ENCODE data around the gene CRCP. TPM values are rescaled to one million over a fixed set of nuclear protein-coding genes. Genes with fewer than 3 reads are reported as not detected.

CRCP gene
- total and polyA plus RNA-seq, 10 of the 15 experiments (the other 5 are each of a cell fraction or from before 2014, with no cell fraction given), result 12.4 to 33.8 (median 29.1) TPM

DNA sequence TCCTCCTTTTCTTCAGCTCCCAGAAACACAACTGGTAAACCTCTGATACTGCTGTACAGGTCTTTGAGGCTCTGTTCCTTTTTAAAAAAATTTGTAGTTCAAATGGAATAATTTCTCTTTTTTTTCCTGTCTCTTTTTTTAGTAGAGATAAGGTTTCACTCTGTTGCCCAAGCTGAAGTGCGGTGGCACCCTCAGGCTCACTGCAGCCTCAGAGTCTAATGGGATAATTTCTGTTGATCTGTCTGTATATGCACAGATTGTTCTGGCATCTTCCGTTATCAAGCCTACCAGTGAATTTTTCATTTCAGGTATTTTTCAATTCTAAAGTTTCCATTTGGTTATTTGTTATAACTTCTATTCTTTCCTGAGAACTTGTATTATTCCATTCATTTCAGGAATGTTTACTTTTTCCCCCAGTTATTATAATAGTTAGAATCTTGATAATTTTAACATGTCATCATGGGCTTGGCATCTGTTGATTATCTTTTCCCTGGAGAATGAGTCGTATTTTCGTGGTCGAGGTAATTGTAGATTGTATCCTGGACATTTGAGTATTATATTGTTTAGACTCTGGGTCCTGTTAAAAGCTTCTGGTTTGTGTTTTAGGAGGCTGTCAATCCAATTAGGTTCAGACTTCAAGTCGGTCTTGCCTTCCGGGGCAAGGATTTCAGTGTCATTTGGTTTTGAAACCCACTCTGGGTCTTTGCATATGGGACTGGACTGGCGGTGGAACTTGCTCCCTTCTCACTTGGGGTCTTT lies 24.5 kb downstream of the CRCP start:
- FAIRE-seq, result no peak

More for the DNA sequence above, 24.5 kb downstream of the CRCP start:
- Histone ChIP-seq H3K36me3 (ENCODE audit: control insufficient read depth in 2 of 2, insufficient read depth in 2 of 2, low read length in 1 of 2) (peaks cover 5 to 23% of the 10 kb centered on the region in 2 experiments), H3K4me2 (ENCODE audit: control insufficient read depth, insufficient read depth) (no peak overlapping the region), H4K20me1 (ENCODE audit: control insufficient read depth, insufficient read depth) (no peaks in the 10 kb centered on the region), H3K27me3 (replicated peaks in 1 of 2; ENCODE audit: control insufficient read depth in 2 of 2, insufficient read depth in 2 of 2, low read length in 1 of 2) (no peaks in the 10 kb centered on the region), H3K4me1 (ENCODE audit: control insufficient read depth, insufficient read depth, low read length) (no peaks in the 10 kb centered on the region), H2AFZ (ENCODE audit: control insufficient read depth, low read depth, low read length) (no peak overlapping the region), H3K79me2 (ENCODE audit: control insufficient read depth, insufficient read depth, low read length) (no peaks in the 10 kb centered on the region), H3K27ac (ENCODE audit: control insufficient read depth, insufficient read depth) (no peak overlapping the region), H3K9ac (ENCODE audit: control insufficient read depth, insufficient read depth, low read length) (no peak overlapping the region), H3K9me3 (replicated peaks; ENCODE audit: control insufficient read depth, insufficient read depth, low read length) (no peaks in the 10 kb centered on the region), H3K4me3 (no peak overlapping the region)
- ChIA-PET POLR2A (interaction anchor here (0.6 to 0.7 kb wide), 2 partner anchors 10 to 84 kb away, joined by 3 read pairs; no protein-coding TSS in a partner anchor), RAD21 (ENCODE audit: unreplicated experiment) (interaction anchor here (0.7 kb wide), 1 partner anchor 110 kb away, joined by 3 read pairs; no protein-coding TSS in a partner anchor), CTCF (interaction anchor here (0.5 to 0.6 kb wide), 2 partner anchors 8 to 748 kb away, joined by 3 read pairs; no protein-coding TSS in a partner anchor), SMC1A (ENCODE audit: uncharacterized antibody, unreplicated experiment) (interaction anchor here (1.1 kb wide), 1 partner anchor 12 kb away, joined by 5 read pairs; no protein-coding TSS in a partner anchor)
- no peak for TF ChIP-seq KDM1A (IDR thresholded peaks at IDR 0.05; ENCODE audit: borderline replicate concordance)
- TF ChIP-seq CBX3 (IDR thresholded peaks at IDR 0.05; ENCODE audit: borderline replicate concordance, low read depth), result no peak
- TF ChIP-seq IKZF1 (conservative IDR thresholded peaks at IDR 0.05), result no peak
- TF ChIP-seq RAD21 (IDR thresholded peaks at IDR 0.05; ENCODE audit: insufficient read depth, low read depth, low read length), result no peak
- TF ChIP-seq POLR2AphosphoS5 (IDR thresholded peaks at IDR 0.05; ENCODE audit: low read length), result no peak
- TF ChIP-seq CHD4 (IDR thresholded peaks at IDR 0.05), result no peak
- no peak for TF ChIP-seq NR2F1 (conservative IDR thresholded peaks at IDR 0.05)
- TF ChIP-seq NKRF (conservative IDR thresholded peaks at IDR 0.05), result no peak
- no peak for TF ChIP-seq FOS (IDR thresholded peaks at IDR 0.05; ENCODE audit: borderline replicate concordance, extremely low read depth, insufficient read length)
- no peak for TF ChIP-seq NFYB (IDR thresholded peaks at IDR 0.05; ENCODE audit: insufficient read depth, low read depth, low read length)
- no peak for TF ChIP-seq HDGF (IDR thresholded peaks at IDR 0.05)
- TF ChIP-seq SP1 (IDR thresholded peaks at IDR 0.05; ENCODE audit: low read depth, low read length), result no peak
- TF ChIP-seq, protein P1, sequence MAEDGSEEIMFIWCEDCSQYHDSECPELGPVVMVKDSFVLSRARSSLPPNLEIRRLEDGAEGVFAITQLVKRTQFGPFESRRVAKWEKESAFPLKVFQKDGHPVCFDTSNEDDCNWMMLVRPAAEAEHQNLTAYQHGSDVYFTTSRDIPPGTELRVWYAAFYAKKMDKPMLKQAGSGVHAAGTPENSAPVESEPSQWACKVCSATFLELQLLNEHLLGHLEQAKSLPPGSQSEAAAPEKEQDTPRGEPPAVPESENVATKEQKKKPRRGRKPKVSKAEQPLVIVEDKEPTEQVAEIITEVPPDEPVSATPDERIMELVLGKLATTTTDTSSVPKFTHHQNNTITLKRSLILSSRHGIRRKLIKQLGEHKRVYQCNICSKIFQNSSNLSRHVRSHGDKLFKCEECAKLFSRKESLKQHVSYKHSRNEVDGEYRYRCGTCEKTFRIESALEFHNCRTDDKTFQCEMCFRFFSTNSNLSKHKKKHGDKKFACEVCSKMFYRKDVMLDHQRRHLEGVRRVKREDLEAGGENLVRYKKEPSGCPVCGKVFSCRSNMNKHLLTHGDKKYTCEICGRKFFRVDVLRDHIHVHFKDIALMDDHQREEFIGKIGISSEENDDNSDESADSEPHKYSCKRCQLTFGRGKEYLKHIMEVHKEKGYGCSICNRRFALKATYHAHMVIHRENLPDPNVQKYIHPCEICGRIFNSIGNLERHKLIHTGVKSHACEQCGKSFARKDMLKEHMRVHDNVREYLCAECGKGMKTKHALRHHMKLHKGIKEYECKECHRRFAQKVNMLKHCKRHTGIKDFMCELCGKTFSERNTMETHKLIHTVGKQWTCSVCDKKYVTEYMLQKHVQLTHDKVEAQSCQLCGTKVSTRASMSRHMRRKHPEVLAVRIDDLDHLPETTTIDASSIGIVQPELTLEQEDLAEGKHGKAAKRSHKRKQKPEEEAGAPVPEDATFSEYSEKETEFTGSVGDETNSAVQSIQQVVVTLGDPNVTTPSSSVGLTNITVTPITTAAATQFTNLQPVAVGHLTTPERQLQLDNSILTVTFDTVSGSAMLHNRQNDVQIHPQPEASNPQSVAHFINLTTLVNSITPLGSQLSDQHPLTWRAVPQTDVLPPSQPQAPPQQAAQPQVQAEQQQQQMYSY (CRISPR knock-in tag; IDR thresholded peaks at IDR 0.05), result no peak
- in situ Hi-C loops (cut with MboI), result no loop called here
- intact Hi-C loops (cut with micrococcal nuclease; ENCODE audit: unreplicated experiment), result no loop called here
- ATAC-seq, result no peak
- 86% methylated on average over 8 of the region's 8 CpGs for WGBS (ENCODE audit: insufficient coverage, insufficient replicate concordance, low lambda C conversion rate, missing lambda C conversion rate)
- BruUV-seq (replicated peaks), result no TSS peak
- no peak for DNase-seq (ENCODE audit: low read depth, low spot score)
